NCI-H2227 (cell line): Measurements from ENCODE around the gene GLP2R.
"Not testable (repeated sequence)": the region's sequence is repeated elsewhere in the genome, so short reads cannot be mapped to it uniquely, and the experiment has no call there.

Source experiments
- DNase-seq: peaks from one replicate; lab custom pipeline; 2025; ENCODE audit not compliant: unreplicated experiment; lab: John Stamatoyannopoulos, UW

Gene GLP2R, protein sequence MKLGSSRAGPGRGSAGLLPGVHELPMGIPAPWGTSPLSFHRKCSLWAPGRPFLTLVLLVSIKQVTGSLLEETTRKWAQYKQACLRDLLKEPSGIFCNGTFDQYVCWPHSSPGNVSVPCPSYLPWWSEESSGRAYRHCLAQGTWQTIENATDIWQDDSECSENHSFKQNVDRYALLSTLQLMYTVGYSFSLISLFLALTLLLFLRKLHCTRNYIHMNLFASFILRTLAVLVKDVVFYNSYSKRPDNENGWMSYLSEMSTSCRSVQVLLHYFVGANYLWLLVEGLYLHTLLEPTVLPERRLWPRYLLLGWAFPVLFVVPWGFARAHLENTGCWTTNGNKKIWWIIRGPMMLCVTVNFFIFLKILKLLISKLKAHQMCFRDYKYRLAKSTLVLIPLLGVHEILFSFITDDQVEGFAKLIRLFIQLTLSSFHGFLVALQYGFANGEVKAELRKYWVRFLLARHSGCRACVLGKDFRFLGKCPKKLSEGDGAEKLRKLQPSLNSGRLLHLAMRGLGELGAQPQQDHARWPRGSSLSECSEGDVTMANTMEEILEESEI

DNA sequence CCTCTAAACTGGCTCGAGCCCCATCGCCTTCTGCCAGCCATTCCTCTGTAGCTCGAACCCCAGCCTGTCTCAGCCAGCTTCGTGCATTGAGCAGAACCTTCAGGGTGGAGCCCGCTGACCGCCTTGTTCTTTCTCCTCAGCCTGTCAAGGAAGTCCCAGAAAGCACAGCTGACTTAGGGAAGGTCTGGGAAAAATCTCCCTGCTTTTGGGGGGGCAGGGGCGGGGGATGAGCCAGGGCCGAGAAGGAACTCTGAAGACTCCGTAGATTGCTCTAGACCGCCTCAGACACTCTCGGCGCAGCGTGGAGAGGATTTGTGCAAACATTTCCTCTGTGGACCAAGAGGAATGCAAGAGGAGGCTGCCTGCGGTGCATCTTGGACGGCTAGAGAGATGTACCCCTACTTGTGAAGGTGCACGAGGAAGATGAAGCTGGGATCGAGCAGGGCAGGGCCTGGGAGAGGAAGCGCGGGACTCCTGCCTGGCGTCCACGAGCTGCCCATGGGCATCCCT is at the start of gene GLP2R:
Gene GLP2R, plus strand, starts transcription at position 284 of the 510 bp plus-strand sequence. Its CDS starts 140 bp downstream, at position 424.
- DNase-seq: no peak

DNA sequence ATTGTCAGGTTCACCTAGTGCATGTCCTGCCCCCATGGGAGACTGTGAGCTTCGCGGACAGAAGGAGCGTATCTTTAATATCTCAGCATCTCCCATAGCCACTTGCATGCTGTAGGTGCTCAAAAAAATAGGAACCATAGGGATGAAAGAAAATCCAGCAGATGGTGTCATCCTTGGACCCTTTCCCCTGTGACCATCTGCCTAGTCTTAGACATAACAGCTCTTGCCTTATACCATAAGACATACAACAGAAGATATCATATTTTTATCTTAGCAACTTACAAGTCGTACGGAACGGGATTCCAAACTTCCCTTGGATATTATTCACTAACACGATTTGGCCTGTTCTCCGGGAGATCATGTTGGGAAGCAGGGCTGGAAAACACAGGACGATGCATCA is 48.8 kb upstream of the GLP2R start:
- DNase-seq: no peak

DNA sequence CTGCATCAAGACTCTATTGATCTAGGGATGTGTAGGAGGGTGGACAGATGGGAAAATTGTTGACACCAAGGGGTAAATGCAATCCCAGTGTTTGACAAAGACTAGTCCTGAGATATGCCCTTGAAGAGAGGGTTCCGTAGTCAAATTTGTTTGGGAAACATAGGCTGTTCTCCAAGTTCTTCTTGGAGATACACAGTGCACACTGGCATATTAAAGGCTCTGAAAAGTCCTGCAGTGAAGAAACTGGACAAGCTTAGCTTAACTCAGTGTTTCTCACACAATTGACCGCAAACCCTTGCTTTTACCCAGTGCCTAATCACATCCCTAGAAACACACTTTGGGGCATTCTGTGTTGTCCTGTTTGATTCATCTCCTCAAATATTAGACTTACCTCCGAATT is 45.2 kb upstream of the GLP2R start:
- no peak for DNase-seq

DNA sequence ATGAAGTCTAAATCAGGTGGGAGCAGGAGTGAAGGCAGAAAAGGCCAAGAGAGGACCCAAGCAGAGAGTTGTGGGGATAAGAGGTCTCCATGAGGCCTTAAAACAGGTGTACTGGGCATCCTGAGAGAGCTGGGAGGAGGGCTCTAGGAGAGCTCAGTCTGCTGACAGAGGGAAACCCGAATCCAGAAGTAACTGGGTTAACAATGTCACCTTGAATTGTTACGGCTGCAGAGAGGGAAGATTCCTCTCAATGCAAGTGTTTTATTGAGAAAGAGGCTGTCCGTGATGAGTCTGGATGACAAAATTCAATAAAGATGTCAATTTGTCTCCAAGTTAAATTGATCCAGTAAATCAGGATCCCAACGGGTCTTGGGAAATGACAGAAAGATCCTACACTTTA is 42.7 kb upstream of the GLP2R start:
- no peak for DNase-seq

DNA sequence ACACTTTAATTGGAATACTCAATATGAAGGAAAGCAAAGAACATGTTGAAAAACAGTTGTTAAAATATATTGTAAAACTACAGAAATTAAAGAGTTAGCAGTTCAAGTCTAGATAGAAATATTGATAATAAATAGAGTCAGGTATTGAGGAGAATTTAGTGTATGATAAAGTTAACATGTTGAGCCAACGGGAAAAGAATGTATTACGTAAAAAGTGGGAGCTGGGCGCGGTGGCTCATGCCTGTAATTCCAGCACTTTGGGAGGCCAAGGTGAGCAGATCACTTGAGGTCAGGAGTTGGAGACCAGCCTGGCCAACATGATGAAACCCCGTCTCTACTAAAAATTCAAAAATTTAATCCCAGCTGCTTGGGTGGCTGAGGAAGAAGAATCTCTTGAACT is 42.3 kb upstream of the GLP2R start:
- not testable (repeated sequence) for DNase-seq

DNA sequence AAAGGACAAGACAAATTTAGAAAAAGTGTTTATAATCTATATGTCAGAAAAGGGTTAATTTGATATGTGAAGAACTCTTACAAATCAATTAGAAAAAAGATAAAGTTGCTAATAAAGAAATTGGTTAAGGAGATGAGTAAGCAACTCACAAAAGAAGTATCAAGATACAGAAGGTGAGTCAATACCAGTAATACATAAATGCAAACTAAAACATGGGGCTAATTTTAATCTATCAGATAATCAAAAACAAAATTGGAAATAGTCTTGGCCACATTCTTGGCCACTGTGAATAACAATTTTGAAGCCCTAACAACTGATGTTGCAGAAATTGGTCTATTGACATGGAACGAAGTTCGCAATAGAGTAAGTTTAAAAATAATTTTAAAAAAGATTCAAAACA is 41.2 kb upstream of the GLP2R start:
- no peak for DNase-seq

DNA sequence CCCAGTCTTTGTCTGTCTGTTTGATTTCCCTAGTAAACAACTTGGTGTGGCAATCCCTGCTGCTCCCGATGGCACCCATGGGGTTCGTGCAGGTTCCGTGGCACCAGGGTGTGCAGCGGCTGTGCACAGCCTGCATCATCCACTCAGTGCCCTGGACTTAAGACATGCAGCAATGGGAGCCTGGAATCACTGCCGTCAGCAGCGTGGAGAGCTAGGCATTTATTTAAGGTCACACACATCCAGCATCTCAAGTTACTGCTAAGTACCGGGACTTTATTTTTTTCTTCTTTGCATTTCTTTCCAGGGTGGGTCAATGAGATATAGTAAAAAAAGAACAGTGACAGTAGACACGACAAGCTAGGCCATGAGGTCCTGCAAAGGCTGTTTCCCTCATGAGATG is 37.1 kb upstream of the GLP2R start:
- DNase-seq: no peak

DNA sequence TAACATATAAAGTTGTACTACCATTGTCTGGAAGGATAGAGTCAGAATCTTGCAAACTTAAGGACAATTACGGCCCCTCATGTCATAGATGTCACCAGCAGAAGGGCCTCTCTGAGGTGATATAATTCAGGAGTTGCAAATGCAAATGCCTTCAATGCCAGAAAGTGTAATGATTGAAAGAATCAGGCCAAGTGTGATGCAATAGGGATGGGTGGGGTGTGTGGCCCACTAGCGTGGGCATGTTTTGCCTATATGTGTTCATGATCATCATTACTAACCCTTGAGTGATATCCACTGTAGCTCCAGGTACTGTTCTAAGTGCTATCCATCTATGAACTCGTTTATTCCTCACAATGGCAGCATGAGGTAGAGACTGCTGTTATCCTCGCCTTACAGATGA is 35.4 kb upstream of the GLP2R start:
- DNase-seq: no peak

DNA sequence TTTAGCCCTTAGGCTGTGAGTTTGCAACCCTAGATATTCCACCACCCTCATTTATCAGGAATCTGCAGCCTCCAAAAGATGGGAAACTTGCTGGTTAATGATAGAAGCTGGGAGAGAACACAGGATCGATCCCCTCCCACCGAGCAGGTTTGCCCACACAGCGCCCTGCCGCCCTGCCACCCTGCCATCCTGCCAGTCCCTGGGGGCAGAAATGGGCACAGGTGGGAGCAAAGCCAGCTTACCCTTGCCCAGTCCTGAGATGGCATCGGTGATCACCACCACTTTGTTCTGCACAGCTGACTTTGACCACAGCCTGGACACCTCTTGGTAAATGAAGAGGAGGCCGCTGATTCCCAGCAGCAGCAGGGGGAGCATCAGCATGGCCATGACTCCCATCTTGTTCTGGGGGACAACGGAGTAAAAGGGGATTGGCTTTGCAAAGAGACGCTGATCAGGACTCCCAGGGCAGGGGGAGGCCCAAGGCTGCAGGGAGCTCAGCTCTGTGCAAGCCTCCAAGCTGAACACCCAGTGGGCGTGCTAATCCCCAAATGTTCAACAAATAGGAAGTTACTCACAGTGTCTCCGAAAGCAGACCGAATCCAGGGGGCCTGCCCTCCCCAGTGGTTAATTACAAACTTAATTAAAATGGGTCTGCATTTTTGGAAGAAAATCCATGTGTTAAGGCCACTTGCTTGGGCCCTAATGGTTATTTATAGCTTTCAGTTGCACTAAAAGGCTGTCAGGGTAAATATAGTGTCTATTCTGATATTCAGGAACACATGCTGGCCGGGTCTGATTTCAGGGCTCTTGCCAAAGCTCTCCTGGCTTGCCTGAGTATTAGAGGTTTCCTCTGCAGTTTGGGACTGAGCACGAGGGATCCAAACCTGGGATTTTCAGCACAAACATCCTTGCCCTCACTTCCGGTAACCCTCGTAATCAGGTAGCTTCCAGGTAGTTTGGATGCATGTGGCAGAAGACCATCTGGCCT is 34.5 kb upstream of the GLP2R start, which contains the start of gene DHRS7C:
Gene DHRS7C, minus strand, starts transcription at position 704 of the 988 bp plus-strand sequence. Its CDS starts 308 bp downstream, at position 396.
- DNase-seq: no peak

DNA sequence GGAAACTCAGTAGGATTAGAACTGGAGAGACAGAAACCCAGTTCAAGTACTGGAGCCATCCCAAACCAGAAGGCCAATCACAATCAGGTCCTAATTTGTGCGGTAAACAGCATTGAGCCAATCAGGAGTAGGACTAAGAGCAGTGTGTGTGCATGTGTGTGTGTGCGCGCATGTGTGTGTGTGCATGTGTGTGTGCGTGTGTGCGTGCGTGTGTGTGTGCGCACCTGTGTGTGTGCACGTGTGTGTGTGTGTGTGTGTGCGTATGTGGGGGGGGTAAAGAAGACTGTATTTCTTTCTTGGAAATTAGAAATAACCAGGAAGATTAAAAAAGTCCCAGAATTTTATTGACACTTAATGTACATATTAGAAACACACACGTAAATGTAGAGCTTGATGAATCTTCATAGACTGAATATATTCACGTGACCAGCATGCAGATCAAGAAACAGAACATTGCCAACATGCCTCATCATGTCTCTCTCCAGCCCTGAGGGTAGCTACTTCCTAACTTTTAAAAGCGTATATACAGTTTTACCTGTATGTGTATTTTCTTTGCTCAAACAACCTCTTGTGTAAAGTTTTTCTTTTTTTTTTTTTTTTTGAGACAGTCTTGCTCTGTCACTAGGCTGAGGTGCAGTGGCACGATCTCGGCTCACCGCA is 33.4 kb upstream of the GLP2R start:
- DNase-seq: no peak

DNA sequence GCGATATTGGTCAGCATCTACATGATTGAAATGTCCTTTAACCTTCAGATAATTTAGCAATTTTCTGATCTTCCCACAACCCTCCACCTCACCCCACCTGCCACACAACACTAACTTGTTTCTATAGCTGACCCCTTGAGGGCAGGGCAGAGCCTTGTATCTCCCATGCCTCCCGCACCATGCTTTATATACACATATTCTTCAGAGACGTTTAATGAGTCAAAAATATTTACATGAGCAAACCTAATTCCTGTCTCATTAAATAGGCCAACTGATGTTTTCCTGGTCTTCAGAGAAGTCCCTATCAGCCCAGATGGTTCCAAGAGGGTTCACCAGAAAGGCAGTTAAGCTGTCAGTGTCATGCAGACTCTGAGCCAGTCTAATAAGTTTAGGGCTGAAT is 27.7 kb upstream of the GLP2R start:
- DNase-seq: no peak

DNA sequence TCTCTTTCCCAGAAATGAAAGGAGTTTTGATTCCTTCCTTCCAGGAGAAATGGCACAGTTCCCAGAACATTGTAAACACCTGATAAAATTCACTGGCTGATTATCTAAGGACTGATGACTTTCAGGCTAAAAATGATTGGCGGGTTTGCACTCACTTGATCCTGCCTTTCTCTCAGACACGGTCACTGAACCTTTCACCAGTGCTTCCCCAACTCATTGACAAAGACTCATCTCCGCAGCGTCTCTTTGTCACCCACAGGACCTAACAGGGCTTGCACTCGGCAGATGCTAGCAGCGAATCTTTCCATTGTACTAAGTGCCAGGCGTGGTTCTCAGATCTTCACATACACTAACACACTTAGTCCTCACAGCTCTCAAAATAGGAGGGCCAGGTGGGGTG is 27.0 kb upstream of the GLP2R start:
- DNase-seq: peak; percentile 71

DNA sequence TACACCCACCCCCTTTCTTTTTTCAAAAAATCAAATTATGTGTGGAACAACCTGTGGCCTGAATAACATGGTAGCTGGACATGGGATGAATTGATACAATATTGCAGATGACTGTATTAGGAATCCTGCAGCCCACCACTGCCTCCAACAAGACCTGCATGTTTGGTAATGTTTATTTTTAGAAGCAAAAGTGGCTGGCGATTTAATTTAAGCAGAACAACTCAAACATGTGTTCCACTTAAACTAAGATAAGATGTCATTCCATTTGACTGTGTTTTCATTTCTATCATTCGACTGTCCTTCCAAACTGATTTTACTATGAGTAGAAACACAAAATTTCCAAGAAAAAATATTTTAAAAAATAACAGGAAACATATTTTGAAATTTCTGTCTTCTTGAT is 24.2 kb upstream of the GLP2R start:
- no peak for DNase-seq

DNA sequence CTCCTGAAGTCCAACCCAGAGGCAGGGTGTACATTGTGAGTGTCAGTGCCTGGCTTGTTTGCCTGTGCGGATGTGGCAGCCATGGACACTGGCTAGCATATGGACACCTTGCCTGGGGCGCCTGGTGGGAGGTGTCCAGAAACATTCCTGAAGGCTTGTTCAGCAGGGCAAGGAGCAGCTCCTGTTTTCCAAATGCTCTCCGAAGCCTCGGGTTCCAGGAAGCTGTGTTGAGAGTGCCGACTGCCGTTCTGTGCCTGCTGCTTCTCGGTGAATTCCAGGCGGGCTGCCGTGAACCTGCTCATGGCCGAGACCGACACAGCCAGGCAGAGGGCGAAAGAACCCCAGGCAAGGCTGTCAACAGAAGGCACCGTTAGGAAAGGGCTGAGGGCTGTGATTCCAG is 23.4 kb upstream of the GLP2R start:
- DNase-seq: no peak

DNA sequence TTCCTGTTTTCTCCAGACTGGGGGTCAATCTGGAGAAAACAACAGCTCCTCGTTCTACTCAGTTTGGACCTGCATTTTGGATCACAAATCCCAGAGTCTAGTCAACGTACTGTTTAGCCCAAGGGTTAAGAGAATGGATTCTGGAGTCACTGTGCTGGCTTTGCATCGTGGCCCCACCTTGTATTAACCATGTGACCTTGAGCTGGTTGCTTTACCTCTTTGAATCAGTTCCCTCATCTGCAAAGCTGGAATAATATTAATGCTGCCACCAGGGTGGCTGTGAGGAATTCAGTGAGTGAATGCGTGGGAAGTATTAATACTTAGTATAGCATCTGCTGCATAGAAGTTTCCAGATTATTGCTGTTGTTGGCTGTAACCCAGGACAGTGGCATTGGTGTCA is 23.0 kb upstream of the GLP2R start:
- DNase-seq: no peak

DNA sequence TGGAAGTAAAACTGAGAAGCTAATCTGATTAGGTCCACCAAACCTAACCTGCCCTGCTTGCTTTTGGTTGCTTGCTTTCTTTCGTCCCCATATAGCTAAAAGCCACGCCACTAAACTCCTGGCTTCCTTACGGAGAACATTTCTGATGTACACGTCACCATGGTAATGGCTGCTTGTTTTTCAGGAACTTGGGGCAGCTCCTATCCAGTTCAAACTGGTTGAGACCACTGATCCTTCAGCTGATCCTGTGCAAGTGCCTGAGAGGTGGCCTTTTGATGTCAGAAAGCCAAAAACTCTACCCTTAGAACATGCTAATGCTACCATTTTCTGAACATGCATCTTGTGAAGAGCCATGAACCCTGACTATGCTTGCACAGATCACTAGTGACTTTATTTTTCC is 20.0 kb upstream of the GLP2R start:
- no peak for DNase-seq

DNA sequence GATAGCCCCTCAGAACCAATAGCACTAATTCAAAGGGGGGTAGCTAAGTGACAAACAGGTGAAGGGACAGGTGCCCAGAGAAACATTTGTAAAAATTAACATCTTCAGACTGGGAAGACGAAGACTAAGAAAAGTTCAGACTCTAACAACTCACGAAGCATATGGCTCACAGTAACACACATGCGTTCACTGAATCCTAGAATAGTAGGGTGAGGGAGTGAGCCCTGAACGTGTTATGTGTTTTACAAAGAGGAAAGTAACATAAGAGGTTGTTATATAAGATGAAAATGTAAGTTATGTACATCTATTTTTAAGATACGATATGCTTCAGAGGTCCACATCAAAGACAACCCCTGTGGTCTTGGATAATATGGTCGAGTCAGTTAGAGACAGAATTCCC is 19.0 kb upstream of the GLP2R start:
- no peak for DNase-seq

DNA sequence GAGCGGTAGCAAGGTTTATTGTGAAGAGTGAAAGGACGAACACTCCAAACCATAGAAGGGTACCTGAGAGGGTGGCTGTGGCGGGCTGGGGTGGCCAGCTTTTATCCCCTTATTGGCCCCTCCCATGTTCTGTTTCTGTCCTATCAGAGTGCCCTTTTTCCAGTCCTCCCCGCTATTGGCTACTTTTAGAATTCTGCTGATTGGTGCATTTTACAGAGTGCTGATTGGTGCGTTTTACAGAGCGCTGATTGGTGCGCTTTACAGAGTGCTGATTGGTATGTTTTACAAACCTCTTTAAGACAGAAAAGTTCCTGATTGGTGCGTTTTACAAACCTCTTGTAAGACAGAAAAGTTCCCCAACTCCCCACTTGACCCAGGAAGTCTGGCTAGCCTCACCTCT is 16.3 kb upstream of the GLP2R start:
- no peak for DNase-seq

DNA sequence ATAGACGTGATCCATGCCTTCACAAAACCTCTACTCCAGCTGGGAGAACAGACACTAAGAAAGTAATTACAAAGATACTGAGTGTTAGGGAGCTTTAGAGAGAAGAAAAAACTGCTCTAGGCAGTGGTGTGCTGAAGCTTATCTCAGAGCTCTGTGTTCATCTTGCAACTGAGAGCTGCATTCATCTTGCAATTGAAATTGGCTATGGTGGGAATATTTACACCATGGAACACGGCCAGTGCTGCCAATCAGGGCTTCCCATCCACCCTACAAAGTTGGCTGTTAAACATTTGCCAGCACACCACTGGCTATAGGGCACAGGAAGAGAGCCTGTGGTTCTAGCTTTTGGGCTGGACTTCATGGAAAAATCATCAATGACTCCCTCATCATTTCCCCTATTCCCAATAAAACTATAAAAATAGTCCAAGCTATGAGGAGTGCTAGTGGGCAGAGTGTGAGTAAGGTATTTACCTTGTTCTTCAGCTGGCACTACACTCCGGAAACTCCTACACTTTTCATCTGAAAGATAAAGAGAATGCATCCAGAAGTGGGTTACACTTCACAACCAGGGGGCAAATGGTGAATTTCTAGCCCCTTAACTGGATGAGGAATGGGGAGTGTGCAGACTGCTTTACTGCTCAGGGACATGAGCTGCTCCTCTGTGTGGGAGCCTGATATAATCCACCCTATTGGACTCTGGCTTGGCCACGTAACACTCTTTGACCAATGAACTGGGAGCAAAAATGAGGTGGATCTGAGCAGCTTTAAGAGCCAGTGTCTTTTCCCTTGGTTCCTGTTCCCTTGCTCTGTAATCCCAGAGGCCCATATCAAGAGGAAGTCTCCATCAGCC is 15.4 kb upstream of the GLP2R start:
- DNase-seq: no peak

DNA sequence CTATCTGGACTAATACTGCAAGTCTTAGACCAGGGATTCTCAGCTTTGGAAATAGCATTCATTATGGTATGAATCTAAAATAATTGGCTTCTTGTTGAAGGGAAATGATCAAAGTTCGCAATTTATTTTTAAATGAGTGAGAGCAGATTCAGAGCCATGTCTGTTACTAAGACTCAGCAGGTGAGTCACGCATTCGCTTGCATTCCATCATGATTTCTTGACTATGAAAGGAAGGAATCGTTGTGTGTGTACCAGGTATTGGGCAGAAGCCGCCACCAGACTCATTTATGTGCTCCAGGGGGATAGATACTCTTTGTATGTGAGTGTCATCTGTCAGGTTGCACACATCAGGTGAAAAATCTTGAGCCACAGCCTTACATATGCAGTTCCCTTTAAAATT is 14.6 kb upstream of the GLP2R start:
- no peak for DNase-seq
